Measurements from ENCODE around the gene RBPJ.

Gene RBPJ

GRCh38 chr4:26323821-26324220 is 3.0 kb downstream of the RBPJ start:
- in situ Hi-C loops (cut with HindIII; ENCODE audit: low sequenced_read_pairs): no loop called here
- peak overlapping the region; percentile 75 for H3K4me3 ChIP-seq (ENCODE audit: low read depth, low read length)
- peak; percentile 65 for DNase-seq (ENCODE audit: low read depth, low spot score)

GRCh38 chr4:26325191-26325590 is 4.4 kb downstream of the RBPJ start:
- DNase-seq (ENCODE audit: low read depth, low spot score): peak; percentile 66
- peak; percentile 63 for TF ChIP-seq CTCF (IDR thresholded peaks at IDR 0.05; ENCODE audit: low read depth, low read length)
- H3K4me3 ChIP-seq (ENCODE audit: low read depth, low read length): no peak overlapping the region
- in situ Hi-C loops (cut with HindIII; ENCODE audit: low sequenced_read_pairs): no loop called here

More at GRCh38 chr4:26323821-26324220, 3.0 kb downstream of the RBPJ start:
- peak; percentile 21 for TF ChIP-seq CTCF (IDR thresholded peaks at IDR 0.05; ENCODE audit: low read depth, low read length)

- H3K4me3 ChIP-seq (ENCODE audit: low read depth, low read length): no peak overlapping the region
- in situ Hi-C loops (cut with HindIII; ENCODE audit: low sequenced_read_pairs): no loop called here
- peak; percentile 96 for DNase-seq (ENCODE audit: low read depth, low spot score)
- no peak for TF ChIP-seq CTCF (IDR thresholded peaks at IDR 0.05; ENCODE audit: low read depth, low read length)
Measured at GRCh38 chr4:26326791-26327190, 6.0 kb downstream of the RBPJ start.

GRCh38 chr4:26330186-26330787 is 9.5 kb downstream of the RBPJ start:
- no peak overlapping the region for H3K4me3 ChIP-seq (ENCODE audit: low read depth, low read length)
- in situ Hi-C loops (cut with HindIII; ENCODE audit: low sequenced_read_pairs): no loop called here
- peak; percentile 65 for TF ChIP-seq CTCF (IDR thresholded peaks at IDR 0.05; ENCODE audit: low read depth, low read length)
- DNase-seq (ENCODE audit: low read depth, low spot score): peak; percentile 79

GRCh38 chr4:26330946-26331345 is 10.1 kb downstream of the RBPJ start:
- TF ChIP-seq CTCF (IDR thresholded peaks at IDR 0.05; ENCODE audit: low read depth, low read length): no peak
- H3K4me3 ChIP-seq (ENCODE audit: low read depth, low read length): no peak overlapping the region
- in situ Hi-C loops (cut with HindIII; ENCODE audit: low sequenced_read_pairs): no loop called here
- no peak for DNase-seq (ENCODE audit: low read depth, low spot score)

GRCh38 chr4:26331380-26331950 is 10.7 kb downstream of the RBPJ start:
- in situ Hi-C loops (cut with HindIII; ENCODE audit: low sequenced_read_pairs): no loop called here
- no peak for DNase-seq (ENCODE audit: low read depth, low spot score)
- H3K4me3 ChIP-seq (ENCODE audit: low read depth, low read length): no peak overlapping the region
- no peak for TF ChIP-seq CTCF (IDR thresholded peaks at IDR 0.05; ENCODE audit: low read depth, low read length)
